Measurements from ENCODE around the gene NUMA1. TPM values are rescaled to one million over a fixed set of nuclear protein-coding genes. Genes with fewer than 3 reads are reported as not detected.
A peak's percentile ranks its signal among the peaks of the same experiment; 100 is the strongest.

The NUMA1 gene
- total RNA-seq, 1 experiment from 2014 or later: 145 TPM

DNA sequence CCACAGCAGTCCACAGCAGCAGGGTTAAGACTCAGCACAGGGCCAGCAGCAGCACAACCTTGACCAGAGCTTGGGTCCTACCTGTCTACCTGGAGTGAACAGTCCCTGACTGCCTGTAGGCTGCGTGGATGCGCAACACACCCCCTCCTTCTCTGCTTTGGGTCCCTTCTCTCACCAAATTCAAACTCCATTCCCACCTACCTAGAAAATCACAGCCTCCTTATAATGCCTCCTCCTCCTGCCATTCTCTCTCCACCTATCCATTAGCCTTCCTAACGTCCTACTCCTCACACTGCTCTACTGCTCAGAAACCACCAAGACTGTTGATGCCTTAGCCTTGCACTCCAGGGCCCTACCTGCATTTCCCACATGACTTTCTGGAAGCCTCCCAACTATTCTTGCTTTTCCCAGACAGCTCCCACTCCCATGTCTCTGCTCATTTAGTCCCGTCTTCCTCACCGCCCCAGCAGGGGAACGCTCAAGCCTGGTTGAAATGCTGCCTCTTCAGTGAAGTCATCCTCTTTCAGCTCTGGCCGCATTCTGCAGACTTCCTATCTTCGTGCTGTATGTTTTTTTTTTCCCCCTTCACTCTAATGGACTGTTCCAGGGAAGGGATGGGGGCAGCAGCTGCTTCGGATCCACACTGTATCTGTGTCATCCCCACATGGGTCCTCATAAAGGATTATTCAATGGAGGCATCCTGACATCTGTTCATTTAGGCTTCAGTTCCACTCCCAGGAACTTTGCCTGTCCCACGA is 78.3 kb downstream of the NUMA1 start:
- intact Hi-C loops (cut with micrococcal nuclease; ENCODE audit: unreplicated experiment) (no loop called here), in situ Hi-C loops (cut with HindIII; ENCODE audit: low pct_unique_long_range_greater_than_20kb, low sequenced_read_pairs) (no loop called here)
- ATAC-seq (no peak; the same call in 1 of the 2 replicates), DNase-seq (ENCODE audit: low read depth, low spot score) (no peak)
- peaks cover 8% of the 10 kb centered on the region; the same call in 1 of the 2 replicates for H3K36me3 ChIP-seq (ENCODE audit: control insufficient read depth, insufficient read depth, low read length)
- no peak overlapping the region for H3K4me3 ChIP-seq (ENCODE audit: low read depth in 2 of 2, low read length in 2 of 2)
- no peaks in the 10 kb centered on the region for H3K27me3 ChIP-seq (ENCODE audit: control insufficient read depth, insufficient read depth, low read length)
- CTCF ChIA-PET: no interaction called here
- POLR2A ChIA-PET: no interaction called here
- H3K27ac ChIP-seq (ENCODE audit: low read length): no peak overlapping the region
- no TSS peak for BruUV-seq (replicated peaks)
- TF ChIP-seq, protein P1, sequence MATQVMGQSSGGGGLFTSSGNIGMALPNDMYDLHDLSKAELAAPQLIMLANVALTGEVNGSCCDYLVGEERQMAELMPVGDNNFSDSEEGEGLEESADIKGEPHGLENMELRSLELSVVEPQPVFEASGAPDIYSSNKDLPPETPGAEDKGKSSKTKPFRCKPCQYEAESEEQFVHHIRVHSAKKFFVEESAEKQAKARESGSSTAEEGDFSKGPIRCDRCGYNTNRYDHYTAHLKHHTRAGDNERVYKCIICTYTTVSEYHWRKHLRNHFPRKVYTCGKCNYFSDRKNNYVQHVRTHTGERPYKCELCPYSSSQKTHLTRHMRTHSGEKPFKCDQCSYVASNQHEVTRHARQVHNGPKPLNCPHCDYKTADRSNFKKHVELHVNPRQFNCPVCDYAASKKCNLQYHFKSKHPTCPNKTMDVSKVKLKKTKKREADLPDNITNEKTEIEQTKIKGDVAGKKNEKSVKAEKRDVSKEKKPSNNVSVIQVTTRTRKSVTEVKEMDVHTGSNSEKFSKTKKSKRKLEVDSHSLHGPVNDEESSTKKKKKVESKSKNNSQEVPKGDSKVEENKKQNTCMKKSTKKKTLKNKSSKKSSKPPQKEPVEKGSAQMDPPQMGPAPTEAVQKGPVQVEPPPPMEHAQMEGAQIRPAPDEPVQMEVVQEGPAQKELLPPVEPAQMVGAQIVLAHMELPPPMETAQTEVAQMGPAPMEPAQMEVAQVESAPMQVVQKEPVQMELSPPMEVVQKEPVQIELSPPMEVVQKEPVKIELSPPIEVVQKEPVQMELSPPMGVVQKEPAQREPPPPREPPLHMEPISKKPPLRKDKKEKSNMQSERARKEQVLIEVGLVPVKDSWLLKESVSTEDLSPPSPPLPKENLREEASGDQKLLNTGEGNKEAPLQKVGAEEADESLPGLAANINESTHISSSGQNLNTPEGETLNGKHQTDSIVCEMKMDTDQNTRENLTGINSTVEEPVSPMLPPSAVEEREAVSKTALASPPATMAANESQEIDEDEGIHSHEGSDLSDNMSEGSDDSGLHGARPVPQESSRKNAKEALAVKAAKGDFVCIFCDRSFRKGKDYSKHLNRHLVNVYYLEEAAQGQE (IDR thresholded peaks at IDR 0.05; ENCODE audit: insufficient read depth in 1 of 2, low read depth in 2 of 2, low read length in 1 of 2): no peak
- TF ChIP-seq SIN3A (IDR thresholded peaks at IDR 0.05; ENCODE audit: borderline replicate concordance, insufficient read depth, low read depth, low read length) (no peak), TCF7L2 (IDR thresholded peaks at IDR 0.05; ENCODE audit: low read depth, low read length) (no peak), POLR2AphosphoS5 (IDR thresholded peaks at IDR 0.05; ENCODE audit: low read depth, low read length) (peak; percentile 54; the same call in 1 of the 2 replicates)
- TF ChIP-seq, protein P2, sequence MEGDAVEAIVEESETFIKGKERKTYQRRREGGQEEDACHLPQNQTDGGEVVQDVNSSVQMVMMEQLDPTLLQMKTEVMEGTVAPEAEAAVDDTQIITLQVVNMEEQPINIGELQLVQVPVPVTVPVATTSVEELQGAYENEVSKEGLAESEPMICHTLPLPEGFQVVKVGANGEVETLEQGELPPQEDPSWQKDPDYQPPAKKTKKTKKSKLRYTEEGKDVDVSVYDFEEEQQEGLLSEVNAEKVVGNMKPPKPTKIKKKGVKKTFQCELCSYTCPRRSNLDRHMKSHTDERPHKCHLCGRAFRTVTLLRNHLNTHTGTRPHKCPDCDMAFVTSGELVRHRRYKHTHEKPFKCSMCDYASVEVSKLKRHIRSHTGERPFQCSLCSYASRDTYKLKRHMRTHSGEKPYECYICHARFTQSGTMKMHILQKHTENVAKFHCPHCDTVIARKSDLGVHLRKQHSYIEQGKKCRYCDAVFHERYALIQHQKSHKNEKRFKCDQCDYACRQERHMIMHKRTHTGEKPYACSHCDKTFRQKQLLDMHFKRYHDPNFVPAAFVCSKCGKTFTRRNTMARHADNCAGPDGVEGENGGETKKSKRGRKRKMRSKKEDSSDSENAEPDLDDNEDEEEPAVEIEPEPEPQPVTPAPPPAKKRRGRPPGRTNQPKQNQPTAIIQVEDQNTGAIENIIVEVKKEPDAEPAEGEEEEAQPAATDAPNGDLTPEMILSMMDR (IDR thresholded peaks at IDR 0.05): no peak
- H3K4me1 ChIP-seq (ENCODE audit: control insufficient read depth, insufficient read depth, low read length): 0 out of 2 replicates have a peak, but pooled peaks cover 5% of the 10 kb centered on the region
- no peaks in the 10 kb centered on the region for H3K9me3 ChIP-seq (ENCODE audit: control insufficient read depth, insufficient read depth, low read depth, low read length)

DNA sequence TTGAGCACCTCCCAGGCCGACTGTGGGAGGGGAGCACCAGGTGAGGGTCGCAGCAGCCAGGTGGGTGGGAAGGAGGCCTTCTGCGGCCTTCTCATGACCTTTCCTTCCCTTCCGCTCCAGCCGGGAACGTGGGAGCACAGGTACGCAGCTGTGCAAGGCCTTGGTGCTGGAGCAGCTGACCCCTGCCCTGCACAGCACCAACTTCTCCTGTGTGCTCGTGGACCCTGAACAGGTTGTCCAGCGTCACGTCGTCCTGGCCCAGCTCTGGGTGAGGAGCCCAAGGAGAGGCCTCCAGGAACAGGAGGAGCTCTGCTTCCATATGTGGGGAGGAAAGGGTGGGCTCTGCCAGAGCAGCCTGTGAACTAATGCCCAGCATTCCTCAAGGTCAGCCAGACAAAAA is 79.1 kb downstream of the NUMA1 start:
- H3K27me3 ChIP-seq (ENCODE audit: control insufficient read depth, insufficient read depth, low read length): no peaks in the 10 kb centered on the region
- no TSS peak for BruUV-seq (replicated peaks)
- intact Hi-C loops (cut with micrococcal nuclease; ENCODE audit: unreplicated experiment): no loop called here
- no peak overlapping the region for H3K27ac ChIP-seq (ENCODE audit: low read length)
- POLR2A ChIA-PET: no interaction called here
- TF ChIP-seq, protein P1 (IDR thresholded peaks at IDR 0.05; ENCODE audit: insufficient read depth in 1 of 2, low read depth in 2 of 2, low read length in 1 of 2): no peak
- TF ChIP-seq, protein P2 (IDR thresholded peaks at IDR 0.05): no peak
- in situ Hi-C loops (cut with HindIII; ENCODE audit: low pct_unique_long_range_greater_than_20kb, low sequenced_read_pairs): no loop called here
- H3K36me3 ChIP-seq (ENCODE audit: control insufficient read depth, insufficient read depth, low read length): peaks cover 8% of the 10 kb centered on the region; the same call in 1 of the 2 replicates
- no peak for DNase-seq (ENCODE audit: low read depth, low spot score)
- CTCF ChIA-PET: no interaction called here
- no peaks in the 10 kb centered on the region for H3K9me3 ChIP-seq (ENCODE audit: control insufficient read depth, insufficient read depth, low read depth, low read length)
- H3K4me3 ChIP-seq (ENCODE audit: low read depth in 2 of 2, low read length in 2 of 2): no peak overlapping the region
- no peak for ATAC-seq
- H3K4me1 ChIP-seq (ENCODE audit: control insufficient read depth, insufficient read depth, low read length): 0 out of 2 replicates have a peak, but pooled peaks cover 5% of the 10 kb centered on the region
